ENCODE data around the gene NCAPG. TPM values are rescaled to one million over a fixed set of nuclear protein-coding genes. Genes with fewer than 3 reads are reported as not detected.

NCAPG gene
- total RNA-seq, 1 donor from 2014 or later = 211 TPM

DNA sequence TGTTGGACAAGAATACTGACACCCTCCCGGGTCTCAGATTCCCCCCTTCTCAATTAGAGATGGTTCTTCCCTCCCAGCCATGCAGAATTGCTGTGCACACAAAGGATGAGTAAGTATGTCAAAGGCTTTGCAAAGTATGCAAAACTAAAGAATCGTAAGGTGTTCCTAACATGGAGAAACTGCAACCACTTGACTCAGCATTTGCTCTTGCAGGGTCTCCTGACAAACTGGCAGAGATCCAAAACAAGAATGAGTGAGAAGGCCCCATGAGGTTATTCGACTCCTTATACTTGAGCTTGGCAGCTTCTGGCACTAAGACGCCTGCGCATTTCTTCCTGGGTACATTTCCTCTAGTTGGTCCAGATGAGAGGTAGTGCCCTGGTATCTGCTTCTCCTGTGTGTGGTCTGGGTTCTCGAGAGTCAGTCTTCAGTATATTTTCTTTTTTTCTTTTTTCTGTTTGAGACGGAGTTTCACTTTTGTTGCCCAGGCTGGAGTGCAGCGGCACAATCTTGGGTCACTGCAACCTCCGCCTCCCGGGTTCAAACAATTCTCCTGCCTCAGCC, 37.6 kb upstream of the NCAPG start:
- no peaks in the 10 kb centered on the region for H3K36me3 ChIP-seq
- TF ChIP-seq, protein P1, sequence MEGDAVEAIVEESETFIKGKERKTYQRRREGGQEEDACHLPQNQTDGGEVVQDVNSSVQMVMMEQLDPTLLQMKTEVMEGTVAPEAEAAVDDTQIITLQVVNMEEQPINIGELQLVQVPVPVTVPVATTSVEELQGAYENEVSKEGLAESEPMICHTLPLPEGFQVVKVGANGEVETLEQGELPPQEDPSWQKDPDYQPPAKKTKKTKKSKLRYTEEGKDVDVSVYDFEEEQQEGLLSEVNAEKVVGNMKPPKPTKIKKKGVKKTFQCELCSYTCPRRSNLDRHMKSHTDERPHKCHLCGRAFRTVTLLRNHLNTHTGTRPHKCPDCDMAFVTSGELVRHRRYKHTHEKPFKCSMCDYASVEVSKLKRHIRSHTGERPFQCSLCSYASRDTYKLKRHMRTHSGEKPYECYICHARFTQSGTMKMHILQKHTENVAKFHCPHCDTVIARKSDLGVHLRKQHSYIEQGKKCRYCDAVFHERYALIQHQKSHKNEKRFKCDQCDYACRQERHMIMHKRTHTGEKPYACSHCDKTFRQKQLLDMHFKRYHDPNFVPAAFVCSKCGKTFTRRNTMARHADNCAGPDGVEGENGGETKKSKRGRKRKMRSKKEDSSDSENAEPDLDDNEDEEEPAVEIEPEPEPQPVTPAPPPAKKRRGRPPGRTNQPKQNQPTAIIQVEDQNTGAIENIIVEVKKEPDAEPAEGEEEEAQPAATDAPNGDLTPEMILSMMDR (IDR thresholded peaks at IDR 0.05) = no peak
- no peak for TF ChIP-seq EZH2phosphoT487 (IDR thresholded peaks at IDR 0.05)
- TF ChIP-seq EZH2 (IDR thresholded peaks at IDR 0.05) = no peak
- Mint-ChIP-seq H3K27me3 (ENCODE audit: insufficient read depth, low read depth) (no peaks in the 10 kb centered on the region), H3K9me3 (peaks cover 2% of the 10 kb centered on the region), H3K4me1 (peaks cover 4% of the 10 kb centered on the region), H3K27ac (no peak overlapping the region), H3K4me3 (no peak overlapping the region), H3K36me3 (no peaks in the 10 kb centered on the region)
- H3K79me2 ChIP-seq (ENCODE audit: low read depth) = no peaks in the 10 kb centered on the region
- peaks cover 18% of the 10 kb centered on the region for H3K27me3 ChIP-seq
- no peaks in the 10 kb centered on the region for H3F3A ChIP-seq (ENCODE audit: low read depth)
- no peaks in the 10 kb centered on the region for H3K4me1 ChIP-seq
- H3K9ac ChIP-seq = no peak overlapping the region
- H3K27ac ChIP-seq = no peak overlapping the region
- H3K9me3 ChIP-seq (ENCODE audit: low read depth) = no peaks in the 10 kb centered on the region
- H3K4me3 ChIP-seq = no peak overlapping the region
- H4K20me1 ChIP-seq (ENCODE audit: low read depth) = no peaks in the 10 kb centered on the region
- DNase-seq (ENCODE audit: low spot score) = no peak
- H2AFZ ChIP-seq (replicated peaks) = no peak overlapping the region
- H3K4me2 ChIP-seq = no peak overlapping the region

DNA sequence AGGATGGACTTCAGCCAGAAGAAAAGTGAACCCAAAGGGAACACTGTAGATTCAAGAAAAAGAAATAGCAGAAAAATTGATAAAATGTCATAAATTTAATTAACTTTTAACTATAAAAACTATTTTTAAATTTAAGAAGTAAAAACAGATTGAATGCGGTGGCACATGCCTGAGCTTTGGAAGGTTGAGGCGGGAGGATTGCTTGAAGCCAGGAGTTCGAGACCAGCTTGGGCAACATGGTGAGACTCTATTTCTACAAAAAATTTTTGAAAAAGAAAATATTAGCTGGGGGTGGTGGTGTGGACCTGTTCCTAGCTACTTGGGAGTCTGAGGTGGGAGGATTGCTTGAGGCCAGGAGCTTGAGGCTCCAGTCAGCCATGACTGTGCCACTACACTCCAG, 32.3 kb upstream of the NCAPG start:
- H3K27ac Mint-ChIP-seq = no peak overlapping the region
- no peak overlapping the region for H3K4me3 Mint-ChIP-seq
- H3K27me3 ChIP-seq = peaks cover 70% of the 10 kb centered on the region
- no peak overlapping the region for H3K9ac ChIP-seq
- H3K36me3 Mint-ChIP-seq = peaks cover 2% of the 10 kb centered on the region
- no peaks in the 10 kb centered on the region for H3K9me3 Mint-ChIP-seq
- H3K4me3 ChIP-seq = no peak overlapping the region
- no peak overlapping the region for H3K4me2 ChIP-seq
- H3K79me2 ChIP-seq (ENCODE audit: low read depth) = no peaks in the 10 kb centered on the region
- peaks cover 7% of the 10 kb centered on the region for H3F3A ChIP-seq (ENCODE audit: low read depth)
- no peak for TF ChIP-seq EZH2phosphoT487 (IDR thresholded peaks at IDR 0.05)
- no peak for TF ChIP-seq EZH2 (IDR thresholded peaks at IDR 0.05)
- TF ChIP-seq, protein P1 (IDR thresholded peaks at IDR 0.05) = no peak
- H3K4me1 Mint-ChIP-seq = peaks cover 16% of the 10 kb centered on the region
- H3K4me1 ChIP-seq = peaks cover 28% of the 10 kb centered on the region
- H3K27ac ChIP-seq = no peak overlapping the region
- H3K36me3 ChIP-seq = no peaks in the 10 kb centered on the region
- H3K27me3 Mint-ChIP-seq (ENCODE audit: insufficient read depth, low read depth) = peaks cover 18% of the 10 kb centered on the region
- DNase-seq (ENCODE audit: low spot score) = no peak
- no peak overlapping the region for H2AFZ ChIP-seq (replicated peaks)
- H4K20me1 ChIP-seq (ENCODE audit: low read depth) = peaks cover 17% of the 10 kb centered on the region
- no peaks in the 10 kb centered on the region for H3K9me3 ChIP-seq (ENCODE audit: low read depth)

DNA sequence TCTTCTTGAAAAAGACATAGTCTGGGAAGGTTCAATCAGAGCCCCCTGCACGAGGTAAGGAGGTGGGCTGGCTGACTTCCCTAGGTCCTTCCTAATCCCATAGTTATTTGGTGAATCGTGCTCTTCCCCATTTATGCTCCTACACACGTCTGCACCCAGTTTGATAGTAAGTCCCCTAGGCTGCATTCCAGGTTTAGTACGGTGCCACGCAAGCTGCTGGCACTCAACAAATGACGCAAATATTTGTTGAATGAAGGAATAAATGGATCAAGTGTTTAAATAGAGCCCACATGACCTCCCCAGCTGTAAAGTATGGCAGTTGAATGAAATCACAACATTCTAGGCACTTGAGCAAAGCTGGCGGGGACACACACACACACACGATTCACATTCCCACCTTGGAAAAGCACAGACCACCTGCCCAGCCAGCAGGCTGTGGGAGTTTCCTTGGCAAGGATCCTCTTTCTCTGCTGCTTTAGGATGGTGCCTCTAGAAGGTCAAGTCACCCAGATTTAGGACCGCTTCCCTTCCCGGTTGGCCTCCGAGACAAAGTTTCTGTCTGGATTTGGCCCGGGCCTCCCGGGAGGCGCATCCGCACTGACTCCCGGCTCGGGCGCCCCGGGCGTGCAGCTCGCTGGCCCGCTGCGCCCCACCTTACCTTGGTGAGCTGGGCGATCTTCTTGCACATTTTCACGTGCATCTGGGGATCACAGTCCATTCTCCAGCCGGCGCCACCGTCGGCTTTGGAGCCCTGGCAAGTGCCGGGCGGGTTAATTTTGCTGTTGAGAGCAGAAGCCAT, 30.1 kb upstream of the NCAPG start:
- no peaks in the 10 kb centered on the region for H3K79me2 ChIP-seq (ENCODE audit: low read depth)
- peaks cover 28% of the 10 kb centered on the region for H3K4me1 ChIP-seq
- peak; percentile 2 for DNase-seq (ENCODE audit: low spot score)
- no peaks in the 10 kb centered on the region for H3K36me3 ChIP-seq
- H3K9me3 Mint-ChIP-seq = no peaks in the 10 kb centered on the region
- H4K20me1 ChIP-seq (ENCODE audit: low read depth) = peaks cover 17% of the 10 kb centered on the region
- peaks cover 21% of the 10 kb centered on the region for H3K27me3 Mint-ChIP-seq (ENCODE audit: insufficient read depth, low read depth)
- H3K4me3 ChIP-seq = peak overlapping the region; percentile 44
- H3K9ac ChIP-seq = no peak overlapping the region
- H3K27me3 ChIP-seq = peaks cover 77% of the 10 kb centered on the region
- no peaks in the 10 kb centered on the region for H3K9me3 ChIP-seq (ENCODE audit: low read depth)
- H2AFZ ChIP-seq (replicated peaks) = peak overlapping the region; percentile 78
- peaks cover 16% of the 10 kb centered on the region for H3K4me1 Mint-ChIP-seq
- H3K27ac ChIP-seq = no peak overlapping the region
- peak overlapping the region; percentile 86 for H3K4me2 ChIP-seq
- no peak overlapping the region for H3K27ac Mint-ChIP-seq
- H3F3A ChIP-seq (ENCODE audit: low read depth) = peaks cover 7% of the 10 kb centered on the region
- H3K36me3 Mint-ChIP-seq = peaks cover 2% of the 10 kb centered on the region
- TF ChIP-seq EZH2 (IDR thresholded peaks at IDR 0.05) = peak; percentile 88
- TF ChIP-seq, protein P1 (IDR thresholded peaks at IDR 0.05) = no peak
- peak overlapping the region; percentile 82 for H3K4me3 Mint-ChIP-seq

Data from neural progenitor cell (in vitro differentiated cells).